Parathyroid adenoma (tissue), 2 donors: Measurements from ENCODE around the gene ANKRD27.
A peak's percentile ranks its signal among the peaks of the same experiment; 100 is the strongest.
"Not testable (repeated sequence)": the region's sequence is repeated elsewhere in the genome, so short reads cannot be mapped to it uniquely, and the experiment has no call there.

Experiments
- H2AFZ ChIP-seq: fragments of 300-600 bp; sonication (generic); one replicate; pipeline ENCODE4 v1.7.0; 2017; ENCODE audit warnings: antibody characterized with exemption, mild to moderate bottlenecking
- H3K27ac ChIP-seq: fragments of 300-600 bp; sonication (generic); one replicate; pipeline ENCODE4 v1.7.0; 2017
- H3K27me3 ChIP-seq: fragments of 300-600 bp; sonication (generic); one replicate; pipeline ENCODE4 v1.7.0; 2017; ENCODE audit warnings: low read length; ENCODE audit not compliant: control insufficient read depth, insufficient read depth
- H3K36me3 ChIP-seq: fragments of 300-600 bp; sonication (generic); one replicate; pipeline ENCODE4 v1.7.0; 2017; ENCODE audit warnings: low read length; ENCODE audit not compliant: control insufficient read depth, insufficient read depth
- H3K4me1 ChIP-seq: fragments of 300-600 bp; sonication (generic); one replicate; pipeline ENCODE4 v1.7.0; 2017; ENCODE audit warnings: control low read depth
- H3K4me2 ChIP-seq: fragments of 300-600 bp; sonication (generic); one replicate; pipeline ENCODE4 v1.7.0; 2017; ENCODE audit warnings: low read length
- H3K4me3 ChIP-seq: fragments of 300-600 bp; sonication (generic); one replicate; pipeline ENCODE4 v1.7.0; 2017; ENCODE audit warnings: low read depth, low read length
- H3K79me2 ChIP-seq: fragments of 300-600 bp; sonication (generic); one replicate; pipeline ENCODE4 v1.7.0; 2017; ENCODE audit warnings: control low read depth
- H3K9ac ChIP-seq: fragments of 300-600 bp; sonication (generic); one replicate; pipeline ENCODE4 v1.7.0; 2017; ENCODE audit warnings: mild to moderate bottlenecking
- H3K9me3 ChIP-seq: fragments of 300-600 bp; sonication (generic); one replicate; pipeline ENCODE4 v1.7.0; 2017; ENCODE audit warnings: low read length; ENCODE audit not compliant: control insufficient read depth
- TF ChIP-seq, protein P1 (sequence below): fragments of 300-600 bp; sonication (generic); IDR thresholded peaks from one replicate; pipeline ENCODE4 v1.7.0; 2017; ENCODE audit warnings: antibody characterized with exemption, mild to moderate bottlenecking
- donor health status: primary hyperparathyroidism.

The ANKRD27 gene

GRCh38 chr19:32708457-32708856, 33.5 kb upstream of the ANKRD27 start:
- Histone ChIP-seq H3K27ac (no peak overlapping the region), H3K9me3 (no peaks in the 10 kb centered on the region), H3K9ac (no peak overlapping the region), H3K27me3 (no peaks in the 10 kb centered on the region), H2AFZ (no peak overlapping the region), H3K36me3 (no peaks in the 10 kb centered on the region), H3K79me2 (peaks cover 11% of the 10 kb centered on the region), H3K4me2 (no peak overlapping the region), H3K4me1 (no peaks in the 10 kb centered on the region), H3K4me3 (no peak overlapping the region)
- TF ChIP-seq, protein P1, sequence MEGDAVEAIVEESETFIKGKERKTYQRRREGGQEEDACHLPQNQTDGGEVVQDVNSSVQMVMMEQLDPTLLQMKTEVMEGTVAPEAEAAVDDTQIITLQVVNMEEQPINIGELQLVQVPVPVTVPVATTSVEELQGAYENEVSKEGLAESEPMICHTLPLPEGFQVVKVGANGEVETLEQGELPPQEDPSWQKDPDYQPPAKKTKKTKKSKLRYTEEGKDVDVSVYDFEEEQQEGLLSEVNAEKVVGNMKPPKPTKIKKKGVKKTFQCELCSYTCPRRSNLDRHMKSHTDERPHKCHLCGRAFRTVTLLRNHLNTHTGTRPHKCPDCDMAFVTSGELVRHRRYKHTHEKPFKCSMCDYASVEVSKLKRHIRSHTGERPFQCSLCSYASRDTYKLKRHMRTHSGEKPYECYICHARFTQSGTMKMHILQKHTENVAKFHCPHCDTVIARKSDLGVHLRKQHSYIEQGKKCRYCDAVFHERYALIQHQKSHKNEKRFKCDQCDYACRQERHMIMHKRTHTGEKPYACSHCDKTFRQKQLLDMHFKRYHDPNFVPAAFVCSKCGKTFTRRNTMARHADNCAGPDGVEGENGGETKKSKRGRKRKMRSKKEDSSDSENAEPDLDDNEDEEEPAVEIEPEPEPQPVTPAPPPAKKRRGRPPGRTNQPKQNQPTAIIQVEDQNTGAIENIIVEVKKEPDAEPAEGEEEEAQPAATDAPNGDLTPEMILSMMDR = no peak

DNA sequence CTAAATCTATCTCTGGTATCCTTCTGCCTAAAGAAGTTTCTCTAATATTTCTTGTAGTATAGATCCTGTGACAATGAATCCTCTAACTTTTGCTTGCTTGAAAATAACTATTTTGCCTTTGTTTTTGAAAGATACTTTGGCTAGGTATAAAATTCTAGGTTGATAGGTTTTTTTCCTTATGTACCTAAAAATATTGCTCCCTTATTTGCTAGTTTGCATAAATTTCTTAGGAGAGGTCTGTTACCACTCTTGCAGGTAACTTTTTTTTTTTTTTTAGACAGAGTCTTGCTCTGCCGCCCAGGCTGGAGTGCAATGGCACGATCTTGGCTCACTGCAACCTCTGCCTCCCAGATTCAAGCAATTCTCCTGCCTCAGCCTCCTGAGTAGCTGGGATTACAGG, 29.0 kb upstream of the ANKRD27 start:
- not testable (repeated sequence) for H2AFZ ChIP-seq, H3K4me2 ChIP-seq, H3K36me3 ChIP-seq

GRCh38 chr19:32702010-32702409, 27.0 kb upstream of the ANKRD27 start:
- Histone ChIP-seq H3K79me2 (peaks cover 22% of the 10 kb centered on the region), H3K9me3 (no peaks in the 10 kb centered on the region), H2AFZ (no peak overlapping the region), H3K27ac (no peak overlapping the region), H3K4me2 (no peak overlapping the region), H3K36me3 (no peaks in the 10 kb centered on the region), H3K4me1 (no peaks in the 10 kb centered on the region), H3K27me3 (no peaks in the 10 kb centered on the region), H3K9ac (no peak overlapping the region), H3K4me3 (no peak overlapping the region)
- TF ChIP-seq, protein P1 = no peak

More for the DNA sequence above, 29.0 kb upstream of the ANKRD27 start:
- not testable (repeated sequence) for H3K27me3 ChIP-seq, H3K9me3 ChIP-seq, H3K4me1 ChIP-seq, H3K4me3 ChIP-seq, H3K27ac ChIP-seq, H3K9ac ChIP-seq
- H3K79me2 ChIP-seq = peaks cover 21% of the 10 kb centered on the region

GRCh38 chr19:32700129-32700528, 25.1 kb upstream of the ANKRD27 start:
- not testable (repeated sequence) for H3K9ac ChIP-seq, H3K9me3 ChIP-seq, H2AFZ ChIP-seq, H3K4me3 ChIP-seq, H3K36me3 ChIP-seq, H3K4me1 ChIP-seq, H3K27me3 ChIP-seq, H3K4me2 ChIP-seq, H3K27ac ChIP-seq
- H3K79me2 ChIP-seq = peaks cover 25% of the 10 kb centered on the region

DNA sequence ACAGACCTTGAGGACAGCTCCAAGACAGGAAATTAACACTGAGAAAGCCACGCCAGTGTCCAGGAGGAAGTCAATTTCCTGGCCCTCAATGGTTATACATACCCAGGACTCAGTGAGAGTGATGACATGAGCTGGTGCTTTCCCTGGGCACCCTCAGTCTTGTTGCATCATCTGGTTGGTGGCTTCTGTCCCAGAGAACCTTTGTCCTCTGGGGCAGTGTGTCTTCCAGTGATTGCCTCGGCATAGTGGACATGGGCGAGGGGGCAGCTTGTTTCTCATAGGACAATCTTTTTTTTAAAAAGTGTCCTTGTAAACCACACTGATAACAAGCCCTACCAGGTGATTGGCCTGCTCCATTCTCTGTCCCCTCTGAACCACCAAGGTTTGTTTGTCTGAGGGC, 21.8 kb upstream of the ANKRD27 start:
- H3K9ac ChIP-seq, H3K27me3 ChIP-seq, H3K4me2 ChIP-seq, H2AFZ ChIP-seq, H3K9me3 ChIP-seq, H3K4me3 ChIP-seq, H3K36me3 ChIP-seq, H3K27ac ChIP-seq: not testable (repeated sequence)
- Histone ChIP-seq H3K79me2 (peaks cover 39% of the 10 kb centered on the region), H3K4me1 (peaks cover 25% of the 10 kb centered on the region)

GRCh38 chr19:32695506-32695905, 20.5 kb upstream of the ANKRD27 start:
- Histone ChIP-seq H3K4me1 (peaks cover 31% of the 10 kb centered on the region), H3K79me2 (peaks cover 36% of the 10 kb centered on the region)
- H3K4me2 ChIP-seq, H3K27ac ChIP-seq, H3K36me3 ChIP-seq, H3K27me3 ChIP-seq, H3K9me3 ChIP-seq, H3K4me3 ChIP-seq, H2AFZ ChIP-seq, H3K9ac ChIP-seq: not testable (repeated sequence)

DNA sequence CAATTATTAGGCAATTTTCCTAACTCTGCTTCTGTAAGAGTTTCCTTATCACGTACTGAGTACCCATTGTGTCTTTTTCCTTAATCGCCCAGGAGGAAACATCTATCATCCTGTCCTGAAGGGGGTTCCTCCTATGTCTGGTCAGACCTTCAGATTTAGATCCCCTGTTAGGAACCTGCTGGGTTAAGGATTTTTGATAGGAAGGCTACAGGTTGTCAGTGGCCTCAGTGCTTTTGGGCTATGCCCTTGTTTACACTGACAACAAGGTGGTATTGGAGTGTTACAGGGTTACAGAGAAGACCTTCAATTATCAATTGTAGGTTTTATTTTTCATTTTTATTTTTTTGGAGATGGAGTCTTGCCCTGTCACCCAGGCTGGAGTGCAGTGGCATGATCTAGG, 19.9 kb upstream of the ANKRD27 start:
- H3K9ac ChIP-seq, H3K9me3 ChIP-seq, H2AFZ ChIP-seq, H3K27me3 ChIP-seq, H3K27ac ChIP-seq, H3K4me3 ChIP-seq, H3K36me3 ChIP-seq: not testable (repeated sequence)
- Histone ChIP-seq H3K79me2 (peaks cover 36% of the 10 kb centered on the region), H3K4me2 (peak overlapping the region; percentile 47), H3K4me1 (peaks cover 31% of the 10 kb centered on the region)

- peaks cover 31% of the 10 kb centered on the region for H3K4me1 ChIP-seq
- peaks cover 41% of the 10 kb centered on the region for H3K79me2 ChIP-seq
- not testable (repeated sequence) for H3K27me3 ChIP-seq, H3K27ac ChIP-seq, H2AFZ ChIP-seq, H3K9ac ChIP-seq, H3K9me3 ChIP-seq, H3K36me3 ChIP-seq, H3K4me3 ChIP-seq
- peak overlapping the region; percentile 47 for H3K4me2 ChIP-seq
Observed at GRCh38 chr19:32694316-32694715, 19.3 kb upstream of the ANKRD27 start.

GRCh38 chr19:32693151-32694108, 18.4 kb upstream of the ANKRD27 start:
- not testable (repeated sequence) for H3K36me3 ChIP-seq, H2AFZ ChIP-seq, H3K9ac ChIP-seq, H3K9me3 ChIP-seq, H3K27ac ChIP-seq, H3K27me3 ChIP-seq
- H3K4me3 ChIP-seq = peak overlapping the region; percentile 66
- peaks cover 42% of the 10 kb centered on the region for H3K79me2 ChIP-seq
- H3K4me1 ChIP-seq = peaks cover 31% of the 10 kb centered on the region
- H3K4me2 ChIP-seq = peak overlapping the region; percentile 72
